HG02938 (cell line): ENCODE data around the gene COL27A1.
"Not testable (repeated sequence)": the region's sequence is repeated elsewhere in the genome, so short reads cannot be mapped to it uniquely, and the experiment has no call there.

ENCODE experiments used
- ATAC-seq: cut with Tn5 transposase; IDR thresholded peaks from one replicate; pipeline ENCODE4 v1.9.1; 2021; ENCODE audit warnings: mild to moderate bottlenecking, moderate library complexity; ENCODE audit not compliant: unreplicated experiment

Gene COL27A1

GRCh38 chr9:114314881-114315722, 159.8 kb downstream of the COL27A1 start:
- ATAC-seq, result no peak

DNA sequence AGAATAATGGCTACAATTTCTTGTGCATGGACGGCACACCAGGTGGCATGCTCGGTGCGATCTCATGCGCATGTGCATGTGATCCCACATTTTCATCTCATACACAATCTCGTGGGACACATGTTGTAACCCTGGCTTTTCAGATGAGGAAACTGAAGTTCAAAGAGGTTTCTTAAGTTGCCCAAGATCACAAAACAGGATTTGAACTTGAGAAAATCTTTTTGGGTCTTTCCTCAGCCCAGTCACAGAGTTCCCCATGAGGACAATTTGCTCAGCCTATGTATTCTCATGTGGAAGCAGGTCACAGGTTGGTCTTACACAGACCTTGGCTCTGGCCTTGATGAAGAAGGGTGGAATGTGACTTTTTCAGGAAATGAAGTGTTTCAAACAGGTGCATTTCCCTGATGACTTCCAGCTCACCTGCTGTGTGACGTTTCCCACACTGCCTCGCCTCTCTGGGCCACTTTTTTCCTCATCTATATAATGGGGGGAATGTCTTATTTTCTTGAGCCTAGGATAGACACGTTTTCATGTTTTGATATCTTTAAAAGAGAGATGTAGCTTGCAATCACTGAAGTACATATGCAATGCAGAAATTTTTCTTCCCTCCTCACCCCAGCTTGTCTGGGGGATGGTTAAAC, 160.5 kb downstream of the COL27A1 start:
- ATAC-seq, result no peak

DNA sequence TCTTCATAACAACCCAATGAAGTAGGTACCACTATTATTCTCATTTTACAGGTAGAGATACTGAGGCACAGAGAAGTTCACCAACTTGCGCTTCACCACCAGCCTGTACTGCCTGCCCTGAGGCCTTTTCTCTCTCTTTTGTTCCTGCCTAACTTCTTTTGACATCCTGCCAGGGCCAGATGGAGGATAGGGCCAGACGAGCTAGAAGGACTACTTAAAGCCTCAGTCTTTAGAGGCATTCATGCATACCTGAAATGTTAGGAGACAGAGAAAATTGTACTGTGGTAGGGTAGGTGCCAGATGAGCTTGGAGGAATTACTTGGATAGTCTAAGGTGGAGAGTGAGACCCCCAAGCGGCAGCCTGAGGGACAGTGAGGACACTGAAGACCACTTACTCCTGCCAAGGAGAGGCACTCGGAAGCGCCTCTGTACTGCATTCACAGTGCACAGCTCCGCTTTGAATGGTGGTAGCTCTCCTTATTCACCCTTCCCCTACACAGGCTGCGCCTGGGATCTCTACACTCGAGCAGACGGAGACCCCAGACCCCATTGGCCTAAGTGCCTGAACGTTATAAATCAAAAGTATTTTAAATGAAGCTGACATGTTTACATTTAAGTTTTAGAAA, 161.4 kb downstream of the COL27A1 start:
- no peak for ATAC-seq

GRCh38 chr9:114317665-114318357, 162.5 kb downstream of the COL27A1 start:
- ATAC-seq, result no peak

DNA sequence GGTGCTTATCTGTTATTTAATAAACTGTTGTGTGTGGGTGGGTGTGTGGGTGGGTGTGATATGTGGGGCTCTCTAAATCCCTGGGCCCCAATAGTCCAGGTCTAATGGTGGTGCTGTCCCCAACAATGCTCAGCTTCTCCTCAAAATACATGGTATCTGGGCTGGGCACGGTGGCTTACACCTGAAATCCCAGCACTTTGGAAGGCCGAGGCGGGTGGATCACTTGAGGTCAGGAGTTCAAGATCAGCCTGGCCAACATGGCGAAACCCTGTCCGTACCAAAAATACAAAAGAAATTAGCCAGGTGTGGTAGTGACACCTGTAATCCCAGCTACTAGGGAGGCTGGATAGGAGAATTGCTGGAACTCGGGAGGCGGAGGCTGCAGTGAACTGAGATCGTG, 163.1 kb downstream of the COL27A1 start:
- no peak for ATAC-seq

DNA sequence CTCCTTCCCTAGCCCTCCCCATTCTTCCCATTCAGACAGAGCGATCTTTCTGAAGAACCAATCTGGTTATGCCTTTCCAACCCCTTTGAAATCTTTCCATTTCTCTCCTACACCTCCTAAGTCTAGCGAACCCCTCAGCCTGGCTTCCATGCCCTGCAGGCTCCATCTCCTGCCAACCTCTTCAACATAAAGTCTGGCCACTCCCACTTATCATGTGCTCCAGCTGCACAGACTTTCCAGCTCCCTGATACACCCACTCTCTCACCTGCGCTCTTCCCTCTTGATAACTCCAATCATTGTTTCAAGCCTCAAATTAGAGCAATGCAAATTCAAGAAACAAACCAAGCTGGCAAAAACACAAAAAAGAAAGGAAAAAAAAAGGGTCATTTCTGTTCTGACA, 163.8 kb downstream of the COL27A1 start:
- no peak for ATAC-seq

DNA sequence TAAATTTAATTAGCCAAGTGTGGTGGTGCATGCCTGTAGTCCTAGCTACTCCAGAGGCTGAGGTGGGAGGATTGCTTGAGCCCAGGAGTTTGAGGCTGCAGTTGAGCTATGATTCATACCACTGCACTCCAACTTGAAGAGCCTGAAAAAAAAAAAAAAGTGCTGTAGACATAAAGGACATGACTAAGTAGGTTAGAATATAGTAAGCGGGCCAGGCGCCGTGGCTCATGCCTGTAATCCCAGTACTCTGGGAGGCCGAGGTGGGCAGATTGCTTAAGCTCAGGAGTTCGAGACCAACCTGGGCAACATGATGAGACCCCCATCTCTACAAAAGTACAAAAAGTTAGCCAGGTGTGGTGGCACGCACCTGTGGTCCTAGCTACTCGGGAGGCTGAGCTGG, 165.4 kb downstream of the COL27A1 start:
- not testable (repeated sequence) for ATAC-seq

DNA sequence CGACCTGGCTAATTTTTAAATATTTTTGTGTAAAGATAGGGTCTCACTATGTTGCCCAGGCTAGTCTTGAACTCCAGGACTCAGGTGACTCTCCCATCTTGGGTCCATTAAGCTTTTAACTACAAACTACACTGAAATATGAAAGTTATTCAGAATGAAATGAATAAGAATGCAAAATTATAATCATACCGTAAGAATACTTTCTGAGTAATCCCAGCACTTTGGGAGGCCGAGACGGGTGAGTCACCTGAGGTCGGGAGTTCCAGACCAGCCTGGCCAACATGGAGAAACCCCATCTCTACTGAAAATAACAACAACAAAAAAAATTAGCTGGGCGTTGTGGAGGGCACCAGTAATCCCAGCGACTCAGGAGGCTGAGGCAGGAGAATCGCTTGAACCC, 166.4 kb downstream of the COL27A1 start:
- no peak for ATAC-seq

DNA sequence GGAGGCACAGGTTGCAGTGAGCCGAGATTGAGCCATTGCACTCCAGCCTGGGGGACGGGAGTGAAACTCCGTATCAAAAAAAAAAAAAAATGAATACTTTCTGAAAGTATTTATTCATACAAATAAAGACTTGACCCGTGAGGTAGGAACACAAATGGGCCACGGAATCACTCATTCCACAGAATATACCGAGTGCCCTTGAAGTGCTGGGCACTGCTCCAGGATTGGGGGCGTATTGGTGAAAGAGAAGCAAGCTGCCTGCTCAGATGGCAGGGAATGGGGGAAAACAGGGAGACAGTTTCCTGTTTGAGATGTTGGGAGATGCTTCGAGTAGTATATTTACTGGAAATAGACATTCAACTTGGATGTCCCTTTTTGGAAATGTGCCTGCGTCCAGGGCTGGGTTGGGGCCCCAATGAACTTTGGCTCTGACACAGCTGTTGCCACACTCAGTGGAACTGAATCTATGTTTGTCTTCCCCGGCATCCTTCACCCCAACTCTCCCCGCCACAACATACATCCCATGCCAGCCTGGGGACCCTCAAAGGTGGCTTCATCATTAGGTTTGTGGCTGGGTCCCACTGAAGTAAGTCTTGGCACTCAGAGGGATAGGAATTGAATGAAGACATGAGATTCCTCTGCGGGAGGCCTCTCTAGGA, 167.0 kb downstream of the COL27A1 start:
- not testable (repeated sequence) for ATAC-seq

- not testable (repeated sequence) for ATAC-seq
Observed at GRCh38 chr9:114322831-114323531, 167.6 kb downstream of the COL27A1 start, which contains the start of gene ORM1. Gene ORM1 (plus strand): TSS chr9:114323098. CDS start chr9:114323134, 36 bp downstream.

DNA sequence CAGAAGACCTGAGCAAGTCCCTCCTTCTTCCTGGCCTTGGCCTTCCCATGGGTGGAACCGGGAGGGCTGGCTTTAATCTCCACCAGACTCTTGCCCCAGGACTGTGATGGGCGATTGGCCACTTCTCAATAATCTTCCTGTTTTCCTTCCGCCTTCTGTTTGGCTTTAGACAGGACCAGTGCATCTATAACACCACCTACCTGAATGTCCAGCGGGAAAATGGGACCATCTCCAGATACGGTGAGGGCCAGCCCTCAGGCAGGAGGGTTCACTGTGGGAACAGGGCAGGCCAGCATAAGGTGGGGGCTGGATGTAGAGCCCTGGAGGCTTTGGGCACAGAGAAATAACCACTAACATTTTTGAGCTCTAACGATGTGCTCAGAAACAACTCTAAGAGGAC, 168.5 kb downstream of the COL27A1 start:
- ATAC-seq, result not testable (repeated sequence)

DNA sequence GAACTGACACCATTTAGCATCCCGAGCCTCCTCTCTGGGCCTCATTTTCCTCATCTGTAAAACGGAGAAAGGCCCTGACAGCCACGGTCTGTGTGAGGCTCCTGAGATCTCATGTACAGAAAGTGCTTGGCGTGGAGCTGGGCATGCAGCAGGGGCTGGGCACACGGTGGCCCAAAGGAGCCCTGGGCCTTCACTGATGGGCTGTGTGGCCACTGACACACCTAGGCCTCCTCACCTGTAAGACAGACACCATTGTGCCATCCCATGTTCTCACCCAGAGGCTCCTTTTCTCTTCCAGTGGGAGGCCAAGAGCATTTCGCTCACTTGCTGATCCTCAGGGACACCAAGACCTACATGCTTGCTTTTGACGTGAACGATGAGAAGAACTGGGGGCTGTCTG, 169.2 kb downstream of the COL27A1 start:
- ATAC-seq, result no peak

- not testable (repeated sequence) for ATAC-seq
Observed at GRCh38 chr9:114324965-114325364, 169.6 kb downstream of the COL27A1 start.

- ATAC-seq, result not testable (repeated sequence)
Observed at GRCh38 chr9:114325684-114326254, 170.4 kb downstream of the COL27A1 start.

DNA sequence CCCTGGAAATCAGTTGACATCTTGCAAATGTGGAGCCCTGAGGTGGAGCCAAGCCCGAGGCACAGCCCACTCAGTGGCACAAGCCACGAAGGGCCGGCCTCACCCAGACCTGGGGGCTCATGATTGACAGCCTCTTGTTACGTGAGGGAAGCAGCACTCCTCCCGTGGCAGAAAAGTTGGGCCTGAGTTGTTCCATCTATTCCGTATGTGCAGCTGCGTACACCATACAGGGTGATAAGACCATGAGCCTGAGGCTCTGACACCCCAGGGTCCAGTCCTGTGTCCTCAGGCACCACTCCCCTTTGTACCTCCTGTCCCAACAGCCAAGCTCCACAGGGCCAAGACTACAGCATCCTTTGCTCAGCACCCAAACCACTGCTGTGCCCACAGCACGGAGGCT, 172.4 kb downstream of the COL27A1 start:
- ATAC-seq, result no peak

GRCh38 chr9:114328357-114328820, 173.1 kb downstream of the COL27A1 start:
- ATAC-seq, result not testable (repeated sequence)

DNA sequence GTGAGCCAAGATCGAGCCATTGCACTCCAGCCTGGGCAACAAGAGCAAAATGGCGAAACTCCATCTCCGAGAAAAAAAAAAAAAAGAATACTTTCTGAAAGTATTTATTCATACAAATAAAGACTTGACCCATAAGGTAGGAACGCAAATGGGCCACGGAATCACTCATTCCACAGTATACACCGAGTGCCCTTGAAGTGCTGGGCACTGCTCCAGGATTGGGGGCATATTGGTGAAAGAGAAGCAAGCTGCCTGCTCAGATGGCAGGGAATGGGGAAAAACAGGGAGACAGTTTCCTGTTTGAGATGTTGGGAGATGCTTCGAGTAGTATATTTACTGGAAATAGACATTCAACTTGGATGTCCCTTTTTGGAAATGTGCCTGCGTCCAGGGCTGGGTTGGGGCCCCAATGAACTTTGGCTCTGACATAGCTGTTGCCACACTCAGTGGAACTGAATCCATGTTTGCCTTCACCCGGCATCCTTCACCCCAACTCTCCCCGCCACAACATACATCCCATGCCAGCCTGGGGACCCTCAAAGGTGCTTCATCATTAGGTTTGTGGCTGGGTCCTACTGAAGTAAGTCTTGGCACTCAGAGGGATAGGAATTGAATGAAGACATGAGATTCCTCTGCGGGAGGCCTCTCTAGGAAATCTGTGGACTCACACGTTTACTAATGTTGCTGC, 173.7 kb downstream of the COL27A1 start:
- not testable (repeated sequence) for ATAC-seq

DNA sequence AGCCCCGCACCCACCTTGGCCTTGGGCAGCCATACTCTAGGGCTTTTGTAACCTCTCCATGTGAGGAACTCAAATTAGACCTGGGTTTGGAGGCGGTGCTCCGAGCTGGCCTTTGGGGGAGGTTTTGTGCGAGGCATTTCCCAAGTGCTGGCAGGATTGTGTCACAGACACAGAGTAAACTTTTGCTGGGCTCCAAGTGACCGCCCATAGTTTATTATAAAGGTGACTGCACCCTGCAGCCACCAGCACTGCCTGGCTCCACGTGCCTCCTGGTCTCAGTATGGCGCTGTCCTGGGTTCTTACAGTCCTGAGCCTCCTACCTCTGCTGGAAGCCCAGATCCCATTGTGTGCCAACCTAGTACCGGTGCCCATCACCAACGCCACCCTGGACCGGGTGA, 174.3 kb downstream of the COL27A1 start, which contains the start of gene ORM2:
Gene ORM2, plus strand, starts transcription at position 245 of the 398 bp plus-strand sequence. Its CDS starts 36 bp downstream, at position 281.
- ATAC-seq, result not testable (repeated sequence)

- ATAC-seq, result no peak
Observed at GRCh38 chr9:114330636-114331035, 175.3 kb downstream of the COL27A1 start.
